HepG2 (cell line): ENCODE data around the gene FGF21. TPM values are rescaled to one million over a fixed set of nuclear protein-coding genes. Genes with fewer than 3 reads are reported as not detected.

Experiments used
- BRF2 ChIP-seq: sonication (generic); formaldehyde crosslinking; IDR thresholded peaks from 2 replicates; pipeline ENCODE4 v1.8.1; 2022; ENCODE audit warnings: mild to moderate bottlenecking, missing genetic modification reagents
- CAMTA2 ChIP-seq: sonication (generic); formaldehyde crosslinking; IDR thresholded peaks from 2 replicates; pipeline ENCODE4 v1.4.0; 2020; ENCODE audit warnings: mild to moderate bottlenecking, missing genetic modification reagents, borderline replicate concordance
- CREB3 ChIP-seq: sonication (generic); formaldehyde crosslinking; IDR thresholded peaks from 2 replicates; pipeline ENCODE4 v1.5.0; 2020; ENCODE audit warnings: missing genetic modification reagents
- CREM ChIP-seq, 2 experiments: sonication (generic) in 1 of 2; formaldehyde crosslinking in 1 of 2; IDR thresholded peaks; 2 replicates each; pipeline versions ENCODE4 v1.4.0 to v1.6.1; 2016 to 2020; ENCODE audit warnings: antibody characterized with exemption in 1 of 2, mild to moderate bottlenecking in 1 of 2, missing genetic modification reagents in 1 of 2
- ELK4 ChIP-seq: sonication (generic); formaldehyde crosslinking; IDR thresholded peaks from 2 replicates; pipeline ENCODE4 v1.9.0; 2021; ENCODE audit warnings: missing genetic modification reagents, borderline replicate concordance
- GPN1 ChIP-seq: sonication (generic); formaldehyde crosslinking; IDR thresholded peaks from 2 replicates; pipeline ENCODE4 v1.5.1; 2020; ENCODE audit warnings: missing genetic modification reagents, borderline replicate concordance
- JUND ChIP-seq: sonication (generic); formaldehyde crosslinking; IDR thresholded peaks from 2 replicates; pipeline ENCODE4 v1.8.0; 2022; ENCODE audit warnings: mild to moderate bottlenecking, missing genetic modification reagents
- PAWR ChIP-seq: sonication (generic); formaldehyde crosslinking; IDR thresholded peaks from 2 replicates; pipeline ENCODE4 v1.4.0; 2020; ENCODE audit warnings: missing genetic modification reagents, mild to moderate bottlenecking, borderline replicate concordance
- POLR2AphosphoS5 ChIP-seq: IDR thresholded peaks from 2 replicates; pipeline ENCODE4 v1.6.1; 2012; ENCODE audit warnings: low read depth, low read length
- RBM39 ChIP-seq: fragments of 200-400 bp; formaldehyde crosslinking; IDR thresholded peaks from one replicate; pipeline ENCODE4 v1.6.1; 2018; ENCODE audit warnings: antibody characterized with exemption, mild to moderate bottlenecking, low read depth, low read length; ENCODE audit not compliant: poor library complexity, severe bottlenecking
- REXO4 ChIP-seq: sonication (generic); formaldehyde crosslinking; IDR thresholded peaks from 2 replicates; pipeline ENCODE4 v1.8.0; 2022; ENCODE audit warnings: missing genetic modification reagents, mild to moderate bottlenecking, borderline replicate concordance
- RXRA ChIP-seq: sonication (generic); formaldehyde crosslinking; IDR thresholded peaks from 2 replicates; pipeline ENCODE4 v1.5.1; 2020; ENCODE audit warnings: missing genetic modification reagents
- SYNCRIP ChIP-seq: fragments of 200-400 bp; formaldehyde crosslinking; IDR thresholded peaks from 2 replicates; pipeline ENCODE4 v1.6.1; 2018; ENCODE audit warnings: mild to moderate bottlenecking, low read depth, low read length; ENCODE audit not compliant: insufficient read depth
- TOPORS ChIP-seq: sonication (generic); formaldehyde crosslinking; IDR thresholded peaks from 2 replicates; pipeline ENCODE4 v1.8.0; 2023; ENCODE audit warnings: mild to moderate bottlenecking, missing genetic modification reagents
- ZBTB3 ChIP-seq: sonication (generic); formaldehyde crosslinking; IDR thresholded peaks from 2 replicates; pipeline ENCODE4 v1.4.0; 2020; ENCODE audit warnings: low read depth, mild to moderate bottlenecking, moderate library complexity, missing genetic modification reagents, borderline replicate concordance
- ZBTB39 ChIP-seq: sonication (generic); formaldehyde crosslinking; IDR thresholded peaks from 2 replicates; pipeline ENCODE4 v1.5.0; 2020; ENCODE audit warnings: missing genetic modification reagents
- ZBTB43 ChIP-seq: sonication (generic); formaldehyde crosslinking; conservative IDR thresholded peaks from 2 replicates; pipeline ENCODE4 v1.4.0; 2020; ENCODE audit warnings: missing genetic modification reagents
- ZFP62 ChIP-seq: sonication (generic); formaldehyde crosslinking; IDR thresholded peaks from 2 replicates; pipeline ENCODE4 v1.4.0; 2020; ENCODE audit warnings: missing genetic modification reagents
- ZFYVE20 ChIP-seq: sonication (generic); formaldehyde crosslinking; IDR thresholded peaks from 2 replicates; pipeline ENCODE4 v1.8.0; 2023; ENCODE audit warnings: low read depth, mild to moderate bottlenecking, moderate library complexity, missing genetic modification reagents, borderline replicate concordance
- ZNF275 ChIP-seq: sonication (generic); formaldehyde crosslinking; IDR thresholded peaks from 2 replicates; pipeline ENCODE4 v1.8.0; 2022; ENCODE audit warnings: missing genetic modification reagents, mild to moderate bottlenecking, inconsistent platforms, borderline replicate concordance
- ZNF570 ChIP-seq: sonication (generic); formaldehyde crosslinking; IDR thresholded peaks from 2 replicates; pipeline ENCODE4 v1.4.0; 2020; ENCODE audit warnings: mild to moderate bottlenecking, missing genetic modification reagents, borderline replicate concordance
- ZNF703 ChIP-seq: sonication (generic); formaldehyde crosslinking; IDR thresholded peaks from 2 replicates; pipeline ENCODE4 v1.5.1; 2020; ENCODE audit warnings: missing genetic modification reagents, mild to moderate bottlenecking, moderate library complexity, borderline replicate concordance
- polyA plus RNA-seq, 8 experiments: library from polyadenylated mRNA; depleted of rRNA in 3 of 8; stranded (reverse) in 7 of 8; unstranded in 1 of 8; fragments of >200 nt; fragmentation: Illumina TruSeq in 4 of 8; extraction: Trizol in 4 of 8; gene quantifications; 2 replicates each; pipeline versions ENCODE4 v1.2.1 to v1.2.3, GENCODE V29; 2011 to 2016; ENCODE audit warnings: low read depth in 4 of 8, missing spikeins in 1 of 8, mixed read lengths in 1 of 8; ENCODE audit not compliant: insufficient read depth in 1 of 8
- total RNA-seq, 5 experiments: library from RNA; depleted of rRNA; stranded (reverse); fragments of >200 nt; fragmentation: Illumina TruSeq; extraction: Trizol; gene quantifications; 2 replicates each; pipeline ENCODE4 v1.2.3, GENCODE V29; 2016; ENCODE audit warnings: low read depth in 1 of 5

Gene FGF21
- total and polyA plus RNA-seq, 2 of the 13 experiments (the other 11 are each of a cell fraction or from before 2014, with no cell fraction given) = 0.17 TPM; not detected in 1

GRCh38 chr19:48772503-48772953, 17.2 kb downstream of the FGF21 start (continued):
- peak; percentile 50; the same call in 1 of the 2 replicates for TF ChIP-seq ZBTB3 (CRISPR knock-in tag)
- TF ChIP-seq GPN1 (CRISPR knock-in tag) = no peak
- TF ChIP-seq ZNF703 (CRISPR knock-in tag) = no peak
- TF ChIP-seq CAMTA2 (CRISPR knock-in tag) = no peak
- no peak for TF ChIP-seq ZFYVE20 (CRISPR knock-in tag)
- TF ChIP-seq ZBTB39 = no peak
- no peak for TF ChIP-seq ZNF275 (CRISPR knock-in tag)
- TF ChIP-seq CREM (IDR thresholded peaks at IDR 0.05) = no peak; the same call in 1 of the 2 replicates
- no peak for TF ChIP-seq CREM (CRISPR knock-in tag; IDR thresholded peaks at IDR 0.05)
- no peak for TF ChIP-seq ZNF570 (CRISPR knock-in tag)
- no peak for TF ChIP-seq CREB3 (CRISPR knock-in tag)
- TF ChIP-seq POLR2AphosphoS5 = no peak
- no peak for TF ChIP-seq ZFP62 (CRISPR knock-in tag)
- no peak; the same call in 1 of the 2 replicates for TF ChIP-seq RXRA (CRISPR knock-in tag)
- no peak for TF ChIP-seq BRF2 (CRISPR knock-in tag)
- TF ChIP-seq ZBTB43 = peak; percentile 50; the same call in 1 of the 2 replicates
- no peak for TF ChIP-seq TOPORS (CRISPR knock-in tag)
- no peak for TF ChIP-seq ELK4 (CRISPR knock-in tag)
- TF ChIP-seq RBM39 = no peak
- no peak for TF ChIP-seq REXO4 (CRISPR knock-in tag)
- TF ChIP-seq SYNCRIP = no peak
- TF ChIP-seq PAWR (CRISPR knock-in tag) = no peak
- no peak for TF ChIP-seq JUND (CRISPR knock-in tag)
